Endothelial cell of umbilical vein (primary cell): ENCODE data around the gene KCNS1.

ENCODE experiments used
- MYC ChIP-seq: IDR thresholded peaks from one replicate; pipeline ENCODE4 v1.6.1; 2011; ENCODE audit warnings: mild to moderate bottlenecking, low read depth, low read length
- TF ChIP-seq, protein P1 (sequence below), 2 donors: IDR thresholded peaks; 1 replicate in 1 of 2; 2 replicates in 1 of 2; pipeline ENCODE4 v1.5.1; 2011; ENCODE audit warnings: low read length in 2 of 2, mild to moderate bottlenecking in 2 of 2, moderate library complexity in 2 of 2, control low read depth in 1 of 2, inconsistent platforms in 1 of 2, low read depth in 1 of 2; ENCODE audit not compliant: insufficient read depth in 1 of 2; ENCODE audit errors: extremely low read depth in 1 of 2

DNA sequence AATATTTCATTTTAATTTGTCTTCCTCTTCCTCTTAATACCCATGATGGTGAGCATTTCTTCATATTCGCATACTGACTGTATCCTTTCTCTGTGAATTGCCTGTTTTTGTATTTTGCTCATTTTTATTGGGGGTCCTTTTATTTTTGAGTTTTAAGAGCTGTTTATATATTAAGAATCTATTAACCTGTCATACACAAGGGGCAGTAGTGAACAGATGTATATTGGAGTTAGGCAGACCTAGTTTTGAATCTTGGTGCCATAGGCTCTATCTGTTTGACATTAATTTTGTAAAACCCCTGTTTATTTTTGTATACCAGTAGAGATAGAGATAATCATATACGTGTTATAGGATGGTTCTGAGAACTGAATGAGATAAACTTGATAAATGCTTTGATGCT, 17.1 kb upstream of the KCNS1 start:
- TF ChIP-seq MYC, result no peak
- TF ChIP-seq, protein P1, sequence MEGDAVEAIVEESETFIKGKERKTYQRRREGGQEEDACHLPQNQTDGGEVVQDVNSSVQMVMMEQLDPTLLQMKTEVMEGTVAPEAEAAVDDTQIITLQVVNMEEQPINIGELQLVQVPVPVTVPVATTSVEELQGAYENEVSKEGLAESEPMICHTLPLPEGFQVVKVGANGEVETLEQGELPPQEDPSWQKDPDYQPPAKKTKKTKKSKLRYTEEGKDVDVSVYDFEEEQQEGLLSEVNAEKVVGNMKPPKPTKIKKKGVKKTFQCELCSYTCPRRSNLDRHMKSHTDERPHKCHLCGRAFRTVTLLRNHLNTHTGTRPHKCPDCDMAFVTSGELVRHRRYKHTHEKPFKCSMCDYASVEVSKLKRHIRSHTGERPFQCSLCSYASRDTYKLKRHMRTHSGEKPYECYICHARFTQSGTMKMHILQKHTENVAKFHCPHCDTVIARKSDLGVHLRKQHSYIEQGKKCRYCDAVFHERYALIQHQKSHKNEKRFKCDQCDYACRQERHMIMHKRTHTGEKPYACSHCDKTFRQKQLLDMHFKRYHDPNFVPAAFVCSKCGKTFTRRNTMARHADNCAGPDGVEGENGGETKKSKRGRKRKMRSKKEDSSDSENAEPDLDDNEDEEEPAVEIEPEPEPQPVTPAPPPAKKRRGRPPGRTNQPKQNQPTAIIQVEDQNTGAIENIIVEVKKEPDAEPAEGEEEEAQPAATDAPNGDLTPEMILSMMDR (IDR thresholded peaks at IDR 0.05; ENCODE audit: extremely low read depth in 1 of 2, insufficient read depth in 1 of 2, low read depth in 1 of 2, low read length in 2 of 2), result no peak
